Activated CD4-positive, alpha-beta T cell treated with anti-CD3 and anti-CD28 coated beads for 36 hours (primary cell): ENCODE results near the gene PPP1R37. TPM values are rescaled to one million over a fixed set of nuclear protein-coding genes. Genes with fewer than 3 reads are reported as not detected.
A peak's percentile ranks its signal among the peaks of the same experiment; 100 is the strongest.

Source experiments
- ATAC-seq: fragments of 200-7000 bp; cut with Tn5 transposase; one replicate; pipeline ENCODE4 v1.10.0; 2021; ENCODE audit warnings: mild to moderate bottlenecking, moderate library complexity
- CTCF ChIA-PET: fragments of 350-600 bp; sonication (Branson Sonifier 250); formaldehyde crosslinking; loops from one replicate; lab custom pipeline; 2021; ENCODE audit warnings: antibody characterized with exemption; lab: Charles Lee
- POLR2A ChIA-PET: fragments of 350-600 bp; sonication (Branson Sonifier 250); formaldehyde crosslinking; loops from one replicate; lab custom pipeline; 2021; ENCODE audit warnings: antibody characterized with exemption, inconsistent platforms; lab: Charles Lee
- DNase-seq: peaks from one replicate; pipeline ENCODE4 v3.0.0-alpha.2; 2020
- H3K27ac Mint-ChIP-seq: one replicate; pipeline ENCODE4 v1.8.0; 2021; ENCODE audit warnings: mixed read lengths
- H3K27me3 Mint-ChIP-seq: one replicate; pipeline ENCODE4 v1.8.0; 2021; ENCODE audit warnings: mixed read lengths
- H3K36me3 Mint-ChIP-seq: one replicate; pipeline ENCODE4 v1.8.0; 2021; ENCODE audit warnings: low read depth, mixed read lengths
- H3K4me1 Mint-ChIP-seq: one replicate; pipeline ENCODE4 v1.8.0; 2021; ENCODE audit warnings: mixed read lengths
- H3K4me3 Mint-ChIP-seq: one replicate; pipeline ENCODE4 v1.8.0; 2021; ENCODE audit warnings: mild to moderate bottlenecking, moderate library complexity, mixed read lengths
- H3K9me3 Mint-ChIP-seq: one replicate; pipeline ENCODE4 v1.8.0; 2021; ENCODE audit warnings: low read depth, mixed read lengths
- intact Hi-C, 2 experiments: fragments of 100-400 bp; cut with DNase I in 1 of 2; cut with micrococcal nuclease in 1 of 2; formaldehyde crosslinking; loops; one replicate each; pipeline versions ENCODE4 v1.14.2 to v1.15.1; 2022 to 2024; cut with DNase I, micrococcal nuclease
- total RNA-seq, 2 experiments: library from RNA; stranded (reverse); gene quantifications; one replicate each; pipeline ENCODE4 v1.2.3, GENCODE V29; 2021

Gene PPP1R37
- total RNA-seq, 2 experiments from 2014 or later: 12.5 to 14.1 TPM

DNA sequence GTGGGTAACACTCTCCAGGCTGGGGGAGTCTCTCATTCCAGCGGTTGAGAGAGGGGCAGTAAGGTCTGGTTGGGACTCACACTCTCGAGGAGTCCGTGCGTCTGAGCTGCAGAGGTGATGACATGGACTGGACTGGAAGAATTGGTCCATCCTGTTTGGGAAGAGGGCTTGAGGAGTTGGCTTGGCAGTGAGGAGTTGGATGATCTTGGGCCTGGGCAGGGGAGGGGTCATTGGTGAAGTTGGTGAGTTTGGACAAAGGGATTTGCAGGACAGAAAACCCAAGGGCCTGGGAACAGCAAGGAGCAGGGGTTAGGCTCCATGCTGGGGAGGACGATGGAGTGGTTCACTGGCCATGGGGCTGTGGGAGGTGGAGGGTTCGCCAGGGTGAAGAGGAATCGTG, 3.7 kb downstream of the PPP1R37 start:
- H3K4me1 Mint-ChIP-seq: peaks cover 59% of the 10 kb centered on the region
- H3K4me3 Mint-ChIP-seq: no peak overlapping the region
- no peak for ATAC-seq
- peaks cover 9% of the 10 kb centered on the region for H3K36me3 Mint-ChIP-seq
- no peaks in the 10 kb centered on the region for H3K27me3 Mint-ChIP-seq
- CTCF ChIA-PET: interaction anchor here (0.6 to 1.0 kb wide), 2 partner anchors 14 to 175 kb away, joined by 3 read pairs; no protein-coding TSS in a partner anchor
- no peaks in the 10 kb centered on the region for H3K9me3 Mint-ChIP-seq
- no peak for DNase-seq
- intact Hi-C loops: no loop called here
- POLR2A ChIA-PET: no interaction called here
- H3K27ac Mint-ChIP-seq: peak overlapping the region; percentile 45

DNA sequence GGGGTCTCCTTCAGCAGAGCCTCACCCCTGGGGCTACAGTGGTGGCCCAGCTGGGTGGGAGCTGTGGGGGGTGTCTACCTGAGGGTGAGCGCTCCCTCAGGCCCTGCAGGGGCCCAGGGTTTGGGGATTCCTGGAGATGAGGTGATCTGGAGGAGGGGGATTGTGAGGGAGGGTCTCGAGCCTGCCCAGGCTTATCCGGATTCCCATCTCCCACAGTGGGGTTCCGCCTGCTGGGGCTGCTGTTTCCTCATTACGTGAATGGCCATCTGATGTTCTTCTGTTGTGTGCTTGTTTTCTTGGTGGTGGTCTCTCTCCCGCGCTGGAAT, 4.4 kb downstream of the PPP1R37 start:
- ATAC-seq (no peak), DNase-seq (no peak)
- Mint-ChIP-seq H3K9me3 (no peaks in the 10 kb centered on the region), H3K36me3 (peaks cover 9% of the 10 kb centered on the region), H3K27me3 (no peaks in the 10 kb centered on the region), H3K27ac (peak overlapping the region; percentile 20), H3K4me1 (peaks cover 63% of the 10 kb centered on the region), H3K4me3 (no peak overlapping the region)
- POLR2A ChIA-PET: interaction anchor here (0.6 kb wide), 1 partner anchor 46 kb away, joined by 3 read pairs; no protein-coding TSS in a partner anchor
- intact Hi-C loops: no loop called here
- CTCF ChIA-PET: interaction anchor here (0.6 to 1.0 kb wide), 2 partner anchors 13 to 460 kb away, joined by 3 read pairs; no protein-coding TSS in a partner anchor

DNA sequence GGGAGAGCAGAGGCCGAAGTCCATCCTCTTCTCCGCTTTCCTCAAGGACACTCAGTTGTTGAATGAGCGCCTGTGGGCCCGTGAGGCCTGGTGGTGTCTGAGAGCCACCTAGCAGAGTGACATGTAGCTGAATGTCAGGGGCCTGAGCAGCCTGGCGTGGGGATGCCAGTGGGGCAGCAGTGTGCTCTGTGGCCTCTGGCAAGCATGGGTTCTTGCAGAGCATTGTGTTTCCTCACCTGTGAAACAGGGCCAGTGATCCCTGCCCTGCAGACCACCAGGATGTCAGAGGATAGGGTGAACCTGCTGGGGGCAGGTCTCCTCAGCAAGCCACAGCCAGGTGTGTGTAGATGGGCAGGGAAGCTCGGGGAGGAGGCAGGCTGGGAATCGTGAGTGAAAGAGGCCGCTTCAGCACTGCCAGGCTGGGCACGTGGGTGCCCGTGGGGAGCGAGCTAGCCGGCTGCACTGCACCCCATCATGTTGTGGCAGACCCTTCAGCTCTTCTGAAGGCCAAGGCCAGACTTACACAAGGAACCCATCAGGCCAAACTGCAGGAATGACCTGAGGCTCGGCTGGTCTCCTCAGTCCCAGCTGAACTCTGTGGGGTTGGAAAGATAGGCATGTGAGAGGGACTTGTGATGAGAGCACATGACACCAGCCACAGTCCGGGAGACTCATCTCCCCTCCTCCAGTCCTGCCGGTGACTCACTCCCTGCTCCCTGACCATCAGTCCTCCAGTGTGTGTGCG, 5.0 kb downstream of the PPP1R37 start:
- DNase-seq: no peak
- ChIA-PET CTCF (interaction anchor here (0.5 to 1.1 kb wide), 4 partner anchors 11 to 240 kb away, joined by 3 to 4 read pairs (median 3); no protein-coding TSS in a partner anchor), POLR2A (interaction anchor here (0.6 kb wide), 2 partner anchors 46 to 322 kb away, joined by 3 read pairs; no protein-coding TSS in a partner anchor)
- peaks cover 68% of the 10 kb centered on the region for H3K4me1 Mint-ChIP-seq
- H3K4me3 Mint-ChIP-seq: no peak overlapping the region
- peaks cover 9% of the 10 kb centered on the region for H3K36me3 Mint-ChIP-seq
- no peak for ATAC-seq
- intact Hi-C loops: no loop called here
- peak overlapping the region; percentile 20 for H3K27ac Mint-ChIP-seq
- no peaks in the 10 kb centered on the region for H3K9me3 Mint-ChIP-seq
- H3K27me3 Mint-ChIP-seq: no peaks in the 10 kb centered on the region

DNA sequence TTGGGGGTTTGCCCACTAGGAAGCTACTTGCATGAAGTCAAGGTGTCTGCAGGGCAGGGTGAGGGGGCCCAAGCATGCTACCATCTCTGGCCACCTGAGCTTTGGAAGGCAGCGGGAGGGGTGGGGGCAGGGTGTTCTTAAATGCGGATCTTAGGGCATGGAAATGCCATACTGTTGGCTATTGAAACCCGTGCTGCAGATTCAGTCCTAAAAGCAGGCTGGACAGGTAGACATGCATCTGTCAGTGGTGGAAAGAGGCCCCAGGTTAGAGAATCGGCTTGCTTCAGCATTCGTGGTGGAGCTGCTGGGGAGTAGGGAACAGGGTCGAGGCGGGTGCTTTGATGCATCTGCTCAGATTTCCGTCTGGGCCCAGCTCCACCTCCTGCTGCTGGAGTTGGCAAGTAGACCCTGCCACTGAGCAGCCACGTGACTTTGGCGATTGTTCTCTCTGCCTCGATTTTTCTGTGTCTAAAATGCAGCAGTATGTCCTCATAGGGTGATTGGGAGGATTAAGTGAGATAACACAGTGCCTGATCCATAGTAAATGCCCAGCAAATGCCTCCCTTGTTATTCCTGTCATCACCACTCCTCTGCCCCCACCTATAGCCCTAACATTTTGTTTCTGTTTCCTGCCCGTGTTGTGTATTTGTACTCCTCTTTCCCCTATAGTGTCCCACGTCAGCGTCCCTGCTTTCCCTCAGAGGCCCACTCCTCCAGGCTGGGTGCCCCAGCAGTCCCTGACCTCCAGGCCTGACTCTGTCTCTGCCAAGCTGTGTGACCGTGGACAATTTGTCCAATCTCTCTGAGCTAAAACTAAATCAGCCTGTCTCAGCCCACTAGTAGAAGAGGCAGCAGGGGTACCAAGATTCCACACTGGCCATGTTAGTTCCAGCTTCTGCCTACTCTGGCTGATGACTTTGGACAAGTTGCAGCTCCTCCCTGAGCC, 5.8 kb downstream of the PPP1R37 start:
- no peaks in the 10 kb centered on the region for H3K27me3 Mint-ChIP-seq
- no peak overlapping the region for H3K4me3 Mint-ChIP-seq
- ATAC-seq (no peak), DNase-seq (no peak)
- ChIA-PET CTCF (interaction anchor here (0.5 to 1.1 kb wide), 4 partner anchors 12 to 239 kb away, joined by 3 to 4 read pairs (median 3); no protein-coding TSS in a partner anchor), POLR2A (no interaction called here)
- H3K4me1 Mint-ChIP-seq: peaks cover 71% of the 10 kb centered on the region
- intact Hi-C loops: no loop called here
- H3K9me3 Mint-ChIP-seq: no peaks in the 10 kb centered on the region
- H3K36me3 Mint-ChIP-seq: peaks cover 6% of the 10 kb centered on the region
- H3K27ac Mint-ChIP-seq: peak overlapping the region; percentile 53

- H3K9me3 Mint-ChIP-seq: no peaks in the 10 kb centered on the region
- H3K4me1 Mint-ChIP-seq: peaks cover 71% of the 10 kb centered on the region
- POLR2A ChIA-PET: no interaction called here
Measured at GRCh38 chr19:45099467-45100191, 6.7 kb downstream of the PPP1R37 start.

DNA sequence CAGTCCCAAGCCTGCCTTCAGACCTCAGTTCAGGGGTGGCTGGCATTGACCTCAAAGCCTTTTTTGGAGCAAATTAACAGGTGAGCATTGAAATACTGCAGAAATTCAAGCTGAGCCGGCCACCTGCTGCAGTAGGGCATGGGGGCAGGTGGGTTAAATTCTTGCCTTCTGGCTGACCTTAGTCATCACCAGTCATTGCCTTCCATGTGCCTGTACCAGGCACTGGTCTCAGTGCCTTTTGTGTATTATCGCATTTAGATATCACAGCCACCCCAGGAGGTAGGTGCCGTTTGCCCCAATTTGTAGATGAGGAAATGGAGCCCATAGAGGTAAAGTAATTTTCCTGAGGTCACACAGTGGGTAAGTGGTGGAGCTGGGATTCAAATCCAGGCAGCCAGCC, 7.2 kb downstream of the PPP1R37 start:
- H3K9me3 Mint-ChIP-seq: no peaks in the 10 kb centered on the region
- intact Hi-C loops: no loop called here
- H3K4me1 Mint-ChIP-seq: peaks cover 72% of the 10 kb centered on the region
- H3K27me3 Mint-ChIP-seq: no peaks in the 10 kb centered on the region
- ChIA-PET CTCF (no interaction called here), POLR2A (no interaction called here)
- H3K27ac Mint-ChIP-seq: no peak overlapping the region
- DNase-seq (no peak), ATAC-seq (no peak)
- no peaks in the 10 kb centered on the region for H3K36me3 Mint-ChIP-seq
- H3K4me3 Mint-ChIP-seq: no peak overlapping the region

More at GRCh38 chr19:45099467-45100191, 6.7 kb downstream of the PPP1R37 start:
- Mint-ChIP-seq H3K4me3 (no peak overlapping the region), H3K36me3 (peaks cover 4% of the 10 kb centered on the region), H3K27ac (no peak overlapping the region), H3K27me3 (no peaks in the 10 kb centered on the region)
- no peak for ATAC-seq
- intact Hi-C loops: no loop called here
- CTCF ChIA-PET: interaction anchor here (0.7 to 1.1 kb wide), 2 partner anchors 129 to 239 kb away, joined by 3 to 4 read pairs; no protein-coding TSS in a partner anchor
- no peak for DNase-seq

DNA sequence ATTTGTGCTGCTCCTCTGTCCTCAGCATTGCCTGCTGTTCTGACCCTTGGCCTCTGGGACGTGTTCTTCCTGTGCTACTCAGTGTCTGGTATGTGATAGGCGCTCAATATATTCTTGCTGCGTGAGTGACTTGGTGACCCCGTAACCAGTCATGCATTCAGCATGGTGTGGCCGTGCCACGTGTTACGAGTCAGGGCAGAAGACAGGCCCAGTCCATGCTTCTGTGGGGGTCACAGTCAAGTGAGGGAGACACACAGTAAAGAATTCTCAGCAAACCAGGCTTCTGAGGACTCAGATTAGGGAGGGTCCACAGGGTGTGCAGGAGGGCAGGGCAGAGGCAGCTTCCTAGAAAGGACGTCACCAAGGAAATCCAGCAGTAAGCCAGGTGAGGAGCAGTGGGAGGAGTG, 7.9 kb downstream of the PPP1R37 start:
- H3K4me3 Mint-ChIP-seq: no peak overlapping the region
- H3K36me3 Mint-ChIP-seq: no peaks in the 10 kb centered on the region
- H3K9me3 Mint-ChIP-seq: no peaks in the 10 kb centered on the region
- peaks cover 74% of the 10 kb centered on the region for H3K4me1 Mint-ChIP-seq
- ChIA-PET POLR2A (no interaction called here), CTCF (interaction anchor here (0.5 to 1.0 kb wide), 2 partner anchors 26 to 114 kb away, joined by 3 read pairs; no protein-coding TSS in a partner anchor)
- DNase-seq (no peak), ATAC-seq (no peak)
- intact Hi-C loops: no loop called here
- H3K27ac Mint-ChIP-seq: no peak overlapping the region
- no peaks in the 10 kb centered on the region for H3K27me3 Mint-ChIP-seq

DNA sequence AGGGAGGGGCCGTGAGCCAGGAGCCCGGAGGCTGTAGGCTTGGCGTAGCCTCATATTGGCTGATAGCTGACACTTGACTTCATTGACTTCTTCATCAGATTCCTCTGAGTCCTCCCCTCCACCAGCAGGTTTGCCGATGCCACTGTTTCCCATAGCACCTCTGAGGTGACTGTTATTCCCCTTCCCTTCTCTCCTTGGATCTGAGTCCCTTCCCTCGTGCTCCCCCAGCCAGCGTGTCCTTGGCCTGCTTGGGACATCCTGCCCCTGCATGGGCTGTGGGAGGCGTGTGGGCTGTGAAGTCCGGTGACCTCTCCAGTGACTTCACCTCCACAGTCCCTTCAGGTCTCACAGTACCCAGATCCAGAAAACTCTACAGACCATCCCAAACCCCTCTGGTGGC, 8.8 kb downstream of the PPP1R37 start:
- no peak overlapping the region for H3K4me3 Mint-ChIP-seq
- H3K9me3 Mint-ChIP-seq: no peaks in the 10 kb centered on the region
- no peaks in the 10 kb centered on the region for H3K36me3 Mint-ChIP-seq
- DNase-seq (no peak), ATAC-seq (no peak)
- intact Hi-C loops: no loop called here
- H3K4me1 Mint-ChIP-seq: peaks cover 64% of the 10 kb centered on the region
- CTCF ChIA-PET: interaction anchor here (1.0 to 3.0 kb wide), 2 partner anchors 9 to 25 kb away, joined by 3 to 19 read pairs; partner anchors contain the start of gene PPP1R37
- H3K27ac Mint-ChIP-seq: peak overlapping the region; percentile 29
- POLR2A ChIA-PET: interaction anchor here (2.2 kb wide), 1 partner anchor 10 kb away, joined by 10 read pairs; no protein-coding TSS in a partner anchor
- H3K27me3 Mint-ChIP-seq: no peaks in the 10 kb centered on the region

DNA sequence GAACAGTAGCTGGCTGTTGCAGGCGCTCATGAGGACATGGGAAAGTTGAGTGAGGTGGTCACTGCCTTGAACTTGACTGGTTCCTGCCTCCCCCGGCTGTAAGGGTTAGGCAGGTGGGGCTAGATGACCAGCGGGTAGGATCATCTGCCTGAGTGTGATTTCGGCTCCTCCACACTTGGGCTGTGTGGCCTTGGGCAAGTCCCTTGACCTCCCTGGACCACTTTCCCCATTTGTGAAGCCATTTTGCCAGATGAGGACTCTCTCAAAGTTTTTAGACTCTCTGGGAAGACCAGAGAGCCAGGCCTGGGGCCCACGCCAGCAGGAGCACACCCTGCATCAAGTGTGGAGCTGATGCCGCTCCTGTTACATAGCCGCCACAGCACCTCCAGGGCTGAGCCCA, 9.5 kb downstream of the PPP1R37 start:
- no peak overlapping the region for H3K4me3 Mint-ChIP-seq
- intact Hi-C loops: no loop called here

GRCh38 chr19:45103156-45103507, 10.2 kb downstream of the PPP1R37 start:
- POLR2A ChIA-PET: interaction anchor here (0.6 to 2.2 kb wide), 4 partner anchors 10 to 292 kb away, joined by 3 to 10 read pairs (median 4); no protein-coding TSS in a partner anchor
- DNase-seq: peak; percentile 68
- peak overlapping the region; percentile 17 for H3K4me3 Mint-ChIP-seq

More for the DNA sequence above, 9.5 kb downstream of the PPP1R37 start:
- no peaks in the 10 kb centered on the region for H3K9me3 Mint-ChIP-seq
- no peaks in the 10 kb centered on the region for H3K27me3 Mint-ChIP-seq
- no peaks in the 10 kb centered on the region for H3K36me3 Mint-ChIP-seq
- peaks cover 59% of the 10 kb centered on the region for H3K4me1 Mint-ChIP-seq
- ChIA-PET POLR2A (interaction anchor here (0.7 to 2.2 kb wide), 2 partner anchors 10 to 212 kb away, joined by 3 to 10 read pairs; no protein-coding TSS in a partner anchor), CTCF (interaction anchor here (0.7 to 3.0 kb wide), 3 partner anchors 10 to 318 kb away, joined by 3 to 19 read pairs (median 5); partner anchors contain the start of gene PPP1R37)
- ATAC-seq: no peak
- no peak overlapping the region for H3K27ac Mint-ChIP-seq
- DNase-seq: no peak

More at GRCh38 chr19:45103156-45103507, 10.2 kb downstream of the PPP1R37 start:
- Mint-ChIP-seq H3K36me3 (no peaks in the 10 kb centered on the region), H3K4me1 (peaks cover 53% of the 10 kb centered on the region), H3K27ac (peak overlapping the region; percentile 65), H3K9me3 (no peaks in the 10 kb centered on the region), H3K27me3 (no peaks in the 10 kb centered on the region)
- intact Hi-C loops: no loop called here
- CTCF ChIA-PET: interaction anchor here (0.7 to 3.0 kb wide), 3 partner anchors 11 to 319 kb away, joined by 3 to 19 read pairs (median 5); partner anchors contain the start of gene PPP1R37
- ATAC-seq: peak; percentile 94
